Measurements from ENCODE around the gene SLC30A4.

SLC30A4 gene

GRCh38 chr15:45471151-45471550 is 51.4 kb downstream of the SLC30A4 start:
- DNase-seq (ENCODE audit: low spot score), result no peak
- TF ChIP-seq, protein P1, sequence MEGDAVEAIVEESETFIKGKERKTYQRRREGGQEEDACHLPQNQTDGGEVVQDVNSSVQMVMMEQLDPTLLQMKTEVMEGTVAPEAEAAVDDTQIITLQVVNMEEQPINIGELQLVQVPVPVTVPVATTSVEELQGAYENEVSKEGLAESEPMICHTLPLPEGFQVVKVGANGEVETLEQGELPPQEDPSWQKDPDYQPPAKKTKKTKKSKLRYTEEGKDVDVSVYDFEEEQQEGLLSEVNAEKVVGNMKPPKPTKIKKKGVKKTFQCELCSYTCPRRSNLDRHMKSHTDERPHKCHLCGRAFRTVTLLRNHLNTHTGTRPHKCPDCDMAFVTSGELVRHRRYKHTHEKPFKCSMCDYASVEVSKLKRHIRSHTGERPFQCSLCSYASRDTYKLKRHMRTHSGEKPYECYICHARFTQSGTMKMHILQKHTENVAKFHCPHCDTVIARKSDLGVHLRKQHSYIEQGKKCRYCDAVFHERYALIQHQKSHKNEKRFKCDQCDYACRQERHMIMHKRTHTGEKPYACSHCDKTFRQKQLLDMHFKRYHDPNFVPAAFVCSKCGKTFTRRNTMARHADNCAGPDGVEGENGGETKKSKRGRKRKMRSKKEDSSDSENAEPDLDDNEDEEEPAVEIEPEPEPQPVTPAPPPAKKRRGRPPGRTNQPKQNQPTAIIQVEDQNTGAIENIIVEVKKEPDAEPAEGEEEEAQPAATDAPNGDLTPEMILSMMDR (IDR thresholded peaks at IDR 0.05; ENCODE audit: borderline replicate concordance, control extremely low read depth, extremely low read depth, insufficient read depth, missing control alignments), result no peak

DNA sequence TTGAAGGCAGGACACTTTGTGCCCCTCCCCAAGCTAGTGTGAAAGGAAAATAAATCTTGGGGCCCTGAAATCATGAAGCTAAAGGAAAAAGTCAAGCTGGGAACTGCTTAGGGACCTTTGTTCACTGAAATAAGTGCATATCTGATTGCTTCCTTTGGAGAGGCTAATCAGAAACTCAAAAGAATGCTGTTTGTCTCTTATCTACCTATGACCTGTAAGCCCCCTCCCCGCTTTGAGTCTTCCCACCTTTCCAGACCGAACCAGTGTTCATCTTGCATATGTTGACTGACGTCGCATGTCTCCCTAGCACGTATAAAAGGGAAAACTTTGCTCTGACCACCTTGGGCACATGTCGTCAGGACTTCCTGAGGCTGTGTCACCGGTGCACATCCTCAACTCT is 53.1 kb downstream of the SLC30A4 start:
- no peak for DNase-seq (ENCODE audit: low spot score)
- TF ChIP-seq, protein P1 (IDR thresholded peaks at IDR 0.05; ENCODE audit: borderline replicate concordance, control extremely low read depth, extremely low read depth, insufficient read depth, missing control alignments), result no peak
- in situ Hi-C loops (cut with MboI; ENCODE audit: low sequenced_read_pairs, unreplicated experiment), result no loop called here

More at GRCh38 chr15:45471151-45471550, 51.4 kb downstream of the SLC30A4 start:
- in situ Hi-C loops (cut with MboI; ENCODE audit: low sequenced_read_pairs, unreplicated experiment), result no loop called here

DNA sequence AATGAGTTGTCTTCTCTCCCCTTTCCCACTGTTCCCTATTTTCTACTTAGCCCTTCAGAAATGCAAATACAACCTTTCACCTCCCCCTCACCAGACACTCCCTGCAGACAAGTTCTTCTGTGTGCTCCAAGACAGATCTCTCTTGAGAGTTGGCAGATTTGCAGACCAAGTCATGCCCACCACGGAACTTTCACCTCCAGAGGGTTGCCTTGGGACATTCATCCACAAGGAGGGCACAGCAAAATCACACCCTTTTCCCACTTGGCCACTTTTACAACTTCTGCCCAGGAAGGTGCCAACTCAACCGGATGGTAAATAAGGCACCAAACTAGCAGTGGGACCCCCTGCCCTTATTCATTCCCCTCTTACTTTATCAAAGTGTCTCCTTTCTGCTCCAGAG is 53.5 kb downstream of the SLC30A4 start:
- DNase-seq (ENCODE audit: low spot score), result no peak
- TF ChIP-seq, protein P1 (IDR thresholded peaks at IDR 0.05; ENCODE audit: borderline replicate concordance, control extremely low read depth, extremely low read depth, insufficient read depth, missing control alignments), result no peak
- in situ Hi-C loops (cut with MboI; ENCODE audit: low sequenced_read_pairs, unreplicated experiment), result no loop called here

DNA sequence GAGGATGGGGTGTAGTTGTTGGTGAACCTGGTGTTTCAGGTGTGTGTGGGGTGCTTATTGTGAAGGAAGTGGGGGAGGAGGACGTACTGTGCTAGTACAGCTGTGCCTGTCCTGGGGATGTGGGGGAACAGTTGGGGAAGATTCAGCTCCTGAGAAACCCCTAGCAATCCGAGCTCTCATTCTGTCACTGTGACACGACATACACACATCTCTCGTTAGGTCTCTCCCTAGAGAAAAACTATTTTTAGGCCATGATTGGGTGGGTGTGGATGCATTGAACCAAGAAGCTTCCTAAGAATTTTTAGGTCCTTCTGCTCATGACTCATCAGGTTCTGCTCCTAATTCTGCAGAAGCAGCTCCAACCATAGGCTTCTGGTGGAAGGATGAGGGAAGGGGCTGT is 54.3 kb downstream of the SLC30A4 start:
- in situ Hi-C loops (cut with MboI; ENCODE audit: low sequenced_read_pairs, unreplicated experiment), result no loop called here
- DNase-seq (ENCODE audit: low spot score), result no peak
- TF ChIP-seq, protein P1 (IDR thresholded peaks at IDR 0.05; ENCODE audit: borderline replicate concordance, control extremely low read depth, extremely low read depth, insufficient read depth, missing control alignments), result no peak

- TF ChIP-seq, protein P1 (IDR thresholded peaks at IDR 0.05; ENCODE audit: borderline replicate concordance, control extremely low read depth, extremely low read depth, insufficient read depth, missing control alignments), result peak; percentile 69
- peak; percentile 71 for DNase-seq (ENCODE audit: low spot score)
- in situ Hi-C loops (cut with MboI; ENCODE audit: low sequenced_read_pairs, unreplicated experiment), result loop anchor here (10.0 kb wide), 1 partner anchor 156 kb away; no protein-coding TSS in a partner anchor
Measured at GRCh38 chr15:45458746-45459403, 63.7 kb downstream of the SLC30A4 start.

DNA sequence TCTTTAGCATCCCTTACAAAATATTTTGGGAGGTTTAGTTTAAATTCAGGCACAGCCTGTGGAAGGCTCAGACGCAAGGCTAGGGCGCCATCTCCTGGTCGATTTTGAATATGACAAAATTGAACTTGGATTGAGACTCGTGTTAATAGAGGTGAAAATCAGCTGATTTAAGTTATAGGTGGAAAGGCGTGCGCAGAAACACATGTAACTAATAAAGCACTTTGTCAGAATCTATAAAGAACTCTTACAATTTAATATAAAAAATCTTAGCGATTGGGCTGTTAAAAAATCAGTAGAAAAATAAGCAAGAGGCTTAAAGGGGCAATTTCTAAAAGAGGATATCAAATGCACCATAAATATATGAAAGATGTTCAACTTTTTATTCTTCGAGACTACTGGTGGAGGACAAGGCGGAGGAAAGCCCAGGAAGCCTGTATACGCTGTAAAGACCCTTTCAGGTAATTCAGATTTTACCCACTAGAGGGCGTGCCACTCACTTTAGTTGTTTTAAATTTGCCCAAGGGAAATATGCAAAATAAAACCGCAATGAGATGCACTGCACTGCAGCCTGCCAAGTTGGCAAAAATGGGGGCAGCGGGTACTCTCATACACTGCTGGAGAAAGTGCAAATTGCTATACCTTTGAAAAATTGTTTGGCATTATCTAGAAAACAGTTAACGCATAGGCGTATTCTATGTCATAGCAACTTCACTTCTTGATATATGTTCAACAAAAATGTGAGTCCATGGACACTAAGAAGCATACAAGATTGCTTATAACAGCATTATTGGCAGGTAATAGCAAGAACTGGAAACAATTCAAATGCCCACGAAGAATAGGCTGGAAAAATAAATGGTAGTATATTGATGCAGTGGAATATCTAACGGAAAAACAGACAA is 64.7 kb downstream of the SLC30A4 start:
- in situ Hi-C loops (cut with MboI; ENCODE audit: low sequenced_read_pairs, unreplicated experiment), result loop anchor here (10.0 kb wide), 1 partner anchor 157 kb away; no protein-coding TSS in a partner anchor
- peak; percentile 77 for DNase-seq (ENCODE audit: low spot score)

More for the DNA sequence above, 64.7 kb downstream of the SLC30A4 start:
- TF ChIP-seq, protein P1 (IDR thresholded peaks at IDR 0.05; ENCODE audit: borderline replicate concordance, control extremely low read depth, extremely low read depth, insufficient read depth, missing control alignments), result peak; percentile 64

Data from GM13976 (cell line).